ENCODE results near the gene STK11.
A peak's percentile ranks its signal among the peaks of the same experiment; 100 is the strongest.

The STK11 gene

DNA sequence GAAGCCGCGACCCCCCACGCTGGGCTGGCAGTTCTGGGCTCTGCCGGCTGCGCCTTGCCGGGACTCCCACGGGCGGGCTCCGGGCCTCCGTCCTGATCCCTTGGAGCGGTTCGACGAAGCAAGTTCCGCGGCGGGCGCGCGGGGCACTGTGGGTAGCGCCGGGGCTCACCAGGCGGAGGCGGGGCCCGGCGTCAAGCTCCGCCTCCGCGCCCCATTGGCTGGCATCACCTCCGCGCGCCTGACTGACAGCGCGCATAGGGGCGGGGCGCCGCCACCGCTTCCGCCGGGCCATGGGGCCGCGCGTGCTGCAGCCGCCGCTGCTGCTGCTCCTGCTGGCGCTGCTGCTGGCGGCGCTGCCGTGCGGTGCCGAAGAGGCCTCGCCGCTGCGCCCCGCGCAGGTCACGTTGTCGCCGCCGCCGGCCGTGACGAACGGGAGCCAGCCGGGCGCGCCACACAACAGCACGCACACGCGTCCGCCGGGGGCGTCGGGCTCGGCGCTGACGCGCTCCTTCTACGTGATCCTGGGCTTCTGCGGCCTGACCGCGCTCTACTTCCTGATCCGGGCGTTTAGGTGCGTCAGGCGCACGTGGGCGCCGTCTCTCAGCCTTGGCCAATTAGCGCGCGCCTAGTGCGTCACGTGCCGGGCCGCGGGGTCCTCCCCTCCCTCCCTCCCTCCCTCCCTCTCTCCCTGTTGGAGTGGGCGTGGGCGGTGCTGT is 69.8 kb downstream of the STK11 start, which contains the start of gene FAM174C:
TSS of gene FAM174C (plus strand) at position 271 of the 716 bp plus-strand sequence. CDS start at position 291, 20 bp downstream.
- DNase-seq, result peak; percentile 98

GRCh38 chr19:1275976-1276627 is 70.5 kb downstream of the STK11 start:
- no peak for DNase-seq

DNA sequence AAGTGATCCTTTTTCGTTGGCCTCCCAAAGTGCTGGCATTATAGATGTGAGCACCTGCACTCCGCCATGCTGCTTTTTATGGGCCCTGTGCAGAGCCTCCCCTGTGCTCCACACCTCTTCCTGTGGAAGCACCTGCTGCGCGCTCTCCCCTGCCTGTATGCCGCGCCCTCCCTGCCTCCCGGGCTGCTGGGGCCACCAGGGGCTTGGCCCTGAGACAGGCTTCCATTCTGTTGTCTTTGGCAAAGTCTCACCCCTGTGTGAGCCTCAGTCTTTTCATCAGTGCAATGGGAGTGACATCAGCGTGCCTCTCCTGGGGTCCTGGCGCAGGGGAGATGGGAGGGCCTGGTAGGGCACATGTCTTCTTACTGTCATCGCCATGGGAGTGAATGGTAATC is 71.0 kb downstream of the STK11 start:
- DNase-seq, result no peak

- no peak for DNase-seq
Observed at GRCh38 chr19:1277061-1277460, 71.5 kb downstream of the STK11 start.

Measured in fibroblast of skin of right biceps (primary cell).